ENCODE data around the gene ESRRA. TPM values are rescaled to one million over a fixed set of nuclear protein-coding genes. Genes with fewer than 3 reads are reported as not detected.

ESRRA gene
- total RNA-seq, 2 experiments from 2014 or later, result 10.9 to 12.0 TPM

DNA sequence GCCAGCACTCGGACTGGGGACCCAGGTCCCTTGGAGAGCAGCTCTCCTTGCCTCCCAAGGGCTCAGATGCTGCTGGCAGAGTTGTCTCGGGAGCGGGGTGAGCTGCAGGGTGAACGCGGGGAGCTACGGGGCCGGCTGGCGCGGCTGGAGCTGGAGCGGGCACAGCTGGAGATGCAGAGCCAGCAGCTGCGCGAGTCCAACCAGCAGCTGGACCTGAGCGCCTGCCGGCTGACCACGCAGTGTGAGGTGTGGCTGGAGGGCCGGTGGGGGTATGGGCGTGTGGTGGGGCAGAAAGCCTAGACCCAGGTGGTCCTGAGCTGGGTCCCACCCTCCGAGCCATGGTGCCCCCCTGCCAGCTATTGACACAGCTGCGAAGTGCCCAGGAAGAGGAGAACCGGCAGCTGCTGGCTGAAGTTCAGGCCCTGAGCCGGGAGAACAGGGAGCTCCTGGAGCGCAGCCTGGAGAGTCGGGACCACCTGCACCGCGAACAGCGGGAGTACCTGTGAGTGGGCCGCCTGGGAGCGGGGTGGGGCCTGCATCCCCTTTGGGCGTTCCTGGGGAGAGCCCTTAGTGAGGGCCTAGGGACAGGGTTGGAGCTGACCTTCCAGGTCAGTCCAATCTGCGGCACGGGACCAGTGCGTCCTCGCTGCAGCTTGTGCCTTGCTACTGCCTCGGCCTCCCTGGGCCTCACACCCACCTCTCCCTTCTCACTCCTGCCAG lies 47.8 kb downstream of the ESRRA start:
- CTCF ChIA-PET, result interaction anchor here (0.7 to 1.0 kb wide), 2 partner anchors 22 to 35 kb away, joined by 3 to 4 read pairs; partner anchors contain the start of gene PRDX5
- intact Hi-C loops (cut with DNase I, micrococcal nuclease), result no loop called here
- Mint-ChIP-seq H3K27me3 (no peaks in the 10 kb centered on the region), H3K4me3 (no peak overlapping the region), H3K27ac (no peak overlapping the region), H3K9me3 (no peaks in the 10 kb centered on the region), H3K4me1 (ENCODE audit: low read depth) (peaks cover 11% of the 10 kb centered on the region), H3K36me3 (ENCODE audit: low read depth) (peaks cover 9% of the 10 kb centered on the region)
- H3K27me3 ChIP-seq (ENCODE audit: control insufficient read depth in 1 of 2, insufficient read depth in 2 of 2, low read length in 2 of 2), result no peaks in the 10 kb centered on the region
- no peaks in the 10 kb centered on the region for H3K9me3 ChIP-seq (ENCODE audit: control insufficient read depth in 1 of 2, insufficient read depth in 1 of 2, low read length in 2 of 2)
- POLR2A ChIA-PET, result interaction anchor here (1.9 kb wide), 1 partner anchor 35 kb away, joined by 10 read pairs; the partner anchor contains the start of genes PRDX5 and TRMT112
- H3K4me1 ChIP-seq (ENCODE audit: insufficient read depth, low read length), result peaks cover 14% of the 10 kb centered on the region
- ATAC-seq (ENCODE audit: poor library complexity), result no peak
- TF ChIP-seq, protein P1, sequence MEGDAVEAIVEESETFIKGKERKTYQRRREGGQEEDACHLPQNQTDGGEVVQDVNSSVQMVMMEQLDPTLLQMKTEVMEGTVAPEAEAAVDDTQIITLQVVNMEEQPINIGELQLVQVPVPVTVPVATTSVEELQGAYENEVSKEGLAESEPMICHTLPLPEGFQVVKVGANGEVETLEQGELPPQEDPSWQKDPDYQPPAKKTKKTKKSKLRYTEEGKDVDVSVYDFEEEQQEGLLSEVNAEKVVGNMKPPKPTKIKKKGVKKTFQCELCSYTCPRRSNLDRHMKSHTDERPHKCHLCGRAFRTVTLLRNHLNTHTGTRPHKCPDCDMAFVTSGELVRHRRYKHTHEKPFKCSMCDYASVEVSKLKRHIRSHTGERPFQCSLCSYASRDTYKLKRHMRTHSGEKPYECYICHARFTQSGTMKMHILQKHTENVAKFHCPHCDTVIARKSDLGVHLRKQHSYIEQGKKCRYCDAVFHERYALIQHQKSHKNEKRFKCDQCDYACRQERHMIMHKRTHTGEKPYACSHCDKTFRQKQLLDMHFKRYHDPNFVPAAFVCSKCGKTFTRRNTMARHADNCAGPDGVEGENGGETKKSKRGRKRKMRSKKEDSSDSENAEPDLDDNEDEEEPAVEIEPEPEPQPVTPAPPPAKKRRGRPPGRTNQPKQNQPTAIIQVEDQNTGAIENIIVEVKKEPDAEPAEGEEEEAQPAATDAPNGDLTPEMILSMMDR (IDR thresholded peaks at IDR 0.05), result no peak
- H3K36me3 ChIP-seq (ENCODE audit: insufficient read depth, low read length), result peaks cover 44% of the 10 kb centered on the region
- no peak overlapping the region for H3K4me3 ChIP-seq (ENCODE audit: low read length)
- H3K27ac ChIP-seq (ENCODE audit: low read depth in 1 of 2, low read length in 2 of 2), result no peak overlapping the region
- no peak for DNase-seq

DNA sequence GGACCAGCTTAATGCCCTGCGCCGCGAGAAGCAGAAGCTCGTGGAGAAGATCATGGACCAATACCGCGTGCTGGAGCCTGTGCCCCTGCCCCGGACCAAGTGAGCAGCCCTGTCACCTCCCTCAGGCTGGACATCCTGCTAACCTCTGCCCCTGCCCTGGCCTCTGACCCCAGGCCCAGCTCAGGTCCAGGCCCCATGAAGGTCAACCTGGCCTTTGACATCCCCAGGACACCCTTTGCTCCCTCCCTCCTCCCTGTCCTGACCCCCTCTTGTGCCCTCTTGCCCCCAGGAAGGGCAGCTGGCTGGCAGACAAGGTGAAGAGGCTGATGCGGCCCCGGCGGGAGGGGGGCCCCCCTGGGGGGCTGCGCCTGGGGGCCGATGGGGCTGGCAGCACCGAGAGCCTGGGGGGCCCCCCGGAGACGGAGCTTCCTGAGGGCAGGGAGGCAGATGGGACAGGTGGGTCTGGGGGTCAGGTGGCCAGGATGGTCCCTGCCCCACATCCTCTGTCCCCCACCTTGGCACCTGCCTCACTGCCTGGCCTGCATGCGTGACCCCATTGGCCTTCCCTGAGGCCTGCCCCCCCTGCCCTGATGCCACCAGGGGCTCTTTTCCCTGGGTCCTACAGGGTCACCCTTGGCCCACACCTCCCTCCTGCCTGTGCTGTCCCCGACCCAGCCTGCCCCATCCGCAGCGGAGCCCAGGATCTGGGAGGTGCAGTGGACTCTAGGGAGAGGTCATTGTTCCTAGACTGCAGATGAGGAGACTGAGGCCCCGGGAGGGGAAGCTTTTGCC lies 48.6 kb downstream of the ESRRA start:
- ChIA-PET POLR2A (interaction anchor here (1.9 kb wide), 1 partner anchor 36 kb away, joined by 10 read pairs; the partner anchor contains the start of genes PRDX5 and TRMT112), CTCF (interaction anchor here (0.7 to 1.0 kb wide), 2 partner anchors 23 to 36 kb away, joined by 3 to 4 read pairs; partner anchors contain the start of gene PRDX5)
- H3K4me3 Mint-ChIP-seq, result no peak overlapping the region
- Histone ChIP-seq H3K27me3 (ENCODE audit: control insufficient read depth in 1 of 2, insufficient read depth in 2 of 2, low read length in 2 of 2) (no peaks in the 10 kb centered on the region), H3K4me1 (ENCODE audit: insufficient read depth, low read length) (peaks cover 21% of the 10 kb centered on the region), H3K27ac (ENCODE audit: low read depth in 1 of 2, low read length in 2 of 2) (no peak overlapping the region), H3K4me3 (ENCODE audit: low read length) (no peak overlapping the region), H3K9me3 (ENCODE audit: control insufficient read depth in 1 of 2, insufficient read depth in 1 of 2, low read length in 2 of 2) (no peaks in the 10 kb centered on the region), H3K36me3 (ENCODE audit: insufficient read depth, low read length) (peaks cover 37% of the 10 kb centered on the region)
- intact Hi-C loops (cut with DNase I, micrococcal nuclease), result no loop called here
- no peaks in the 10 kb centered on the region for H3K27me3 Mint-ChIP-seq
- peaks cover 13% of the 10 kb centered on the region for H3K4me1 Mint-ChIP-seq (ENCODE audit: low read depth)
- H3K36me3 Mint-ChIP-seq (ENCODE audit: low read depth), result peaks cover 9% of the 10 kb centered on the region
- no peaks in the 10 kb centered on the region for H3K9me3 Mint-ChIP-seq
- H3K27ac Mint-ChIP-seq, result no peak overlapping the region
- ATAC-seq (ENCODE audit: poor library complexity), result no peak
- TF ChIP-seq, protein P1 (IDR thresholded peaks at IDR 0.05), result no peak
- DNase-seq, result no peak

DNA sequence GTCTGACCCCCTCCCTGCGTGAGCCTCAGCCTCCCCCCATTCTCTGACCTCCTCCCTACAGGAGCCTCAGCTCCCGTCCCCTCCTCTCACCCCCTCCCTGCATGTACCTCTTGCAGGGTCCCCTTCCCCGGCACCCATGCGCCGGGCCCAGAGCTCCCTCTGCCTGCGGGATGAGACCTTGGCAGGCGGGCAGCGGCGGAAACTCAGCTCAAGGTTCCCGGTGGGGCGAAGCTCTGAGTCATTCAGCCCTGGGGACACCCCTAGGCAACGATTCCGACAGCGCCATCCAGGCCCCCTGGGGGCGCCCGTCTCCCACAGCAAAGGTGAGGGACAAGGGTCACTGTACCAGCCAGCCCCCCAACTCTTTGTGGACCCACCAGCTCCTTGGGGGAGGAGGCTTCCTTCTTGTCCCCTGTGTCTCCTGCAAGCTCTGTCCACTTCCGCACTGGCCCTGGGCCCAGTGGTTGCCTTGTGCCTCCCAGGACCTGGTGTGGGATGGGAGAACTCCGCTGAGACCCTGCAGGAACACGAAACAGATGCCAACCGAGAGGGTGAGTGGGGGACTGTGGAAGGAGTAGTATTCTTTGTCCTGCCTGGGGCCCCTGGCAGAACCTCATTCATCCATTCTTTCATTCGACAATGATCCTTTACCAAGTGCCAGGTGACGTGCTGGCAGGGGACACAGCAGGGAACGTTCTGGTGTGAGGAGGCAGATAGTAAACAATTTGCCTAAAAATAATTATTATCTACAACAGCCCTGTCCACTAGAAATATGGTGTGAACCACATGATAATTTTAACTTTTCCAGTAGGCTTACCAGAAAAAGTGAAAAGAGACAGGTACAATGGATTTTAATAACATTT lies 50.0 kb downstream of the ESRRA start:
- H3K36me3 ChIP-seq (ENCODE audit: insufficient read depth, low read length), result peaks cover 31% of the 10 kb centered on the region
- no peaks in the 10 kb centered on the region for H3K27me3 ChIP-seq (ENCODE audit: control insufficient read depth in 1 of 2, insufficient read depth in 2 of 2, low read length in 2 of 2)
- no peaks in the 10 kb centered on the region for H3K9me3 ChIP-seq (ENCODE audit: control insufficient read depth in 1 of 2, insufficient read depth in 1 of 2, low read length in 2 of 2)
- no peak overlapping the region for H3K4me3 Mint-ChIP-seq
- intact Hi-C loops (cut with DNase I, micrococcal nuclease), result loop anchor here in 1 of 2 experiments (5.0 kb wide), 1 partner anchor 38 kb away; the partner anchor contains the start of genes PRDX5 and TRMT112
- H3K27ac Mint-ChIP-seq, result no peak overlapping the region
- H3K36me3 Mint-ChIP-seq (ENCODE audit: low read depth), result peaks cover 18% of the 10 kb centered on the region
- POLR2A ChIA-PET, result interaction anchor here (1.0 to 6.3 kb wide), 2 partner anchors 14 to 38 kb away, joined by 3 to 45 read pairs; partner anchors contain the start of genes PRDX5 and TRMT112
- CTCF ChIA-PET, result interaction anchor here (0.8 to 1.3 kb wide), 3 partner anchors 13 to 37 kb away, joined by 3 to 12 read pairs (median 3); partner anchors contain the start of genes PRDX5 and TRMT112
- peak; percentile 42 for ATAC-seq (ENCODE audit: poor library complexity)
- peaks cover 22% of the 10 kb centered on the region for H3K4me1 Mint-ChIP-seq (ENCODE audit: low read depth)
- H3K27me3 Mint-ChIP-seq, result no peaks in the 10 kb centered on the region
- TF ChIP-seq, protein P1 (IDR thresholded peaks at IDR 0.05), result no peak
- H3K4me1 ChIP-seq (ENCODE audit: insufficient read depth, low read length), result peaks cover 33% of the 10 kb centered on the region
- no peak overlapping the region for H3K27ac ChIP-seq (ENCODE audit: low read depth in 1 of 2, low read length in 2 of 2)
- no peak overlapping the region for H3K4me3 ChIP-seq (ENCODE audit: low read length)
- DNase-seq, result peak in 6 of 14 experiments; percentile 45 to 72 (median 52)
- H3K9me3 Mint-ChIP-seq, result no peaks in the 10 kb centered on the region
